Trophoblast cell (in vitro differentiated cells and primary cell): ENCODE measurements around the gene TEAD1.

Source experiments
- DNase-seq, 2 donors: peaks; one replicate each; pipeline ENCODE4 v3.0.0-alpha.2; 2016
- H2AFZ ChIP-seq: 2 replicates; pipeline ENCODE4 v1.6.1; 2013; ENCODE audit warnings: low read length, moderate library complexity, mild to moderate bottlenecking; ENCODE audit not compliant: insufficient read depth, poor library complexity
- H2AK5ac ChIP-seq: 2 replicates; pipeline ENCODE4 v1.6.1; 2013; ENCODE audit warnings: mild to moderate bottlenecking, low read length
- H2BK120ac ChIP-seq: 2 replicates; pipeline ENCODE4 v1.6.1; 2013; ENCODE audit warnings: low read length, mild to moderate bottlenecking, moderate library complexity; ENCODE audit not compliant: insufficient read depth, poor library complexity
- H2BK12ac ChIP-seq: 2 replicates; pipeline ENCODE4 v1.6.1; 2013; ENCODE audit warnings: mild to moderate bottlenecking, low read length, moderate library complexity
- H2BK5ac ChIP-seq: 2 replicates; pipeline ENCODE4 v1.6.1; 2013; ENCODE audit warnings: low read length, low read depth, moderate library complexity, mild to moderate bottlenecking; ENCODE audit not compliant: poor library complexity
- H3K14ac ChIP-seq: 2 replicates; pipeline ENCODE4 v1.6.1; 2013; ENCODE audit warnings: mild to moderate bottlenecking, low read length
- H3K18ac ChIP-seq: 2 replicates; pipeline ENCODE4 v1.6.1; 2013; ENCODE audit warnings: mild to moderate bottlenecking, low read length
- H3K23ac ChIP-seq: 2 replicates; pipeline ENCODE4 v1.6.1; 2013; ENCODE audit warnings: low read length
- H3K27ac ChIP-seq: 2 replicates; pipeline ENCODE4 v1.5.1; 2013; ENCODE audit warnings: low read depth, mild to moderate bottlenecking, inconsistent platforms, low read length, moderate library complexity
- H3K27me3 ChIP-seq: 2 replicates; pipeline ENCODE4 v1.6.1; 2013; ENCODE audit warnings: inconsistent platforms, mild to moderate bottlenecking, low read length, moderate library complexity; ENCODE audit not compliant: insufficient read depth
- H3K36me3 ChIP-seq, 2 experiments: 1 replicate in 1 of 2; 2 replicates in 1 of 2; pipeline ENCODE4 v1.6.1; 2013; ENCODE audit warnings: low read length in 2 of 2, mild to moderate bottlenecking in 2 of 2, moderate library complexity in 1 of 2; ENCODE audit not compliant: insufficient read depth in 2 of 2, control insufficient read depth in 1 of 2
- H3K4ac ChIP-seq: 2 replicates; pipeline ENCODE4 v1.6.1; 2013; ENCODE audit warnings: low read depth, mild to moderate bottlenecking, low read length, moderate library complexity
- H3K4me1 ChIP-seq, 2 experiments: 1 replicate in 1 of 2; 2 replicates in 1 of 2; pipeline ENCODE4 v1.6.1; 2013; ENCODE audit warnings: low read length in 2 of 2, mild to moderate bottlenecking in 2 of 2, moderate library complexity in 1 of 2; ENCODE audit not compliant: insufficient read depth in 2 of 2, control insufficient read depth in 1 of 2
- H3K4me2 ChIP-seq: 2 replicates; pipeline ENCODE4 v1.6.1; 2013; ENCODE audit warnings: inconsistent platforms, mild to moderate bottlenecking, low read length, moderate library complexity
- H3K4me3 ChIP-seq: 2 replicates; pipeline ENCODE4 v1.5.1; 2013; ENCODE audit warnings: mild to moderate bottlenecking, low read depth, low read length, inconsistent platforms
- H3K79me1 ChIP-seq: one replicate; pipeline ENCODE4 v1.6.1; 2013; ENCODE audit warnings: low read length
- H3K79me2 ChIP-seq: 2 replicates; pipeline ENCODE4 v1.6.1; 2013; ENCODE audit warnings: low read length, mild to moderate bottlenecking; ENCODE audit not compliant: control insufficient read depth, insufficient read depth, poor library complexity
- H3K9ac ChIP-seq: 2 replicates; pipeline ENCODE4 v1.6.1; 2013; ENCODE audit warnings: mild to moderate bottlenecking, low read length
- H3K9me3 ChIP-seq: 2 replicates; pipeline ENCODE4 v1.6.1; 2013; ENCODE audit warnings: low read depth, mild to moderate bottlenecking, control low read depth, inconsistent platforms, low read length; ENCODE audit not compliant: insufficient read depth
- H4K12ac ChIP-seq: 2 replicates; pipeline ENCODE4 v1.6.1; 2013; ENCODE audit warnings: low read depth, mild to moderate bottlenecking, low read length, moderate library complexity
- H4K8ac ChIP-seq: 2 replicates; pipeline ENCODE4 v1.6.1; 2013; ENCODE audit warnings: low read depth, mild to moderate bottlenecking, low read length, moderate library complexity
- H4K91ac ChIP-seq: one replicate; pipeline ENCODE4 v1.6.1; 2013; ENCODE audit warnings: low read depth, mild to moderate bottlenecking, low read length, moderate library complexity
- WGBS: extraction: QIAGEN DNeasy Blood & Tissue Kit; methylation state at CpG from one replicate; pipeline ENCODE4 v1.1.7; 2013; ENCODE audit warnings: missing lambda C conversion rate; ENCODE audit not compliant: insufficient read length, insufficient coverage; ENCODE audit errors: extremely low coverage; 5-methylcytosine and 5-hydroxymethylcytosine counted together

The TEAD1 gene

GRCh38 chr11:12778240-12778905, 104.2 kb downstream of the TEAD1 start:
- H3K14ac ChIP-seq: no peak overlapping the region
- no peaks in the 10 kb centered on the region for H3K9me3 ChIP-seq
- H2BK12ac ChIP-seq: no peak overlapping the region
- H3K79me2 ChIP-seq: peaks cover 14% of the 10 kb centered on the region
- H2AFZ ChIP-seq: no peak overlapping the region
- WGBS: no CpG with 5 or more reads among the region's 2 CpGs
- H3K4me1 ChIP-seq: peaks cover 3% of the 10 kb centered on the region in 2 experiments
- H3K27ac ChIP-seq: no peak overlapping the region
- no peak overlapping the region for H3K18ac ChIP-seq
- no peak overlapping the region for H2BK120ac ChIP-seq
- DNase-seq: no peak
- H3K4ac ChIP-seq: no peak overlapping the region
- no peak overlapping the region for H3K23ac ChIP-seq
- H4K91ac ChIP-seq: no peak overlapping the region
- no peak overlapping the region for H3K4me3 ChIP-seq
- no peak overlapping the region for H4K12ac ChIP-seq
- H3K79me1 ChIP-seq: no peaks in the 10 kb centered on the region
- H2BK5ac ChIP-seq: no peak overlapping the region
- no peak overlapping the region for H3K4me2 ChIP-seq
- H3K9ac ChIP-seq: no peak overlapping the region
- H3K27me3 ChIP-seq: no peaks in the 10 kb centered on the region
- no peak overlapping the region for H4K8ac ChIP-seq
- no peak overlapping the region for H2AK5ac ChIP-seq
- H3K36me3 ChIP-seq: peaks cover 4% of the 10 kb centered on the region in 2 experiments

GRCh38 chr11:12783765-12784164, 109.5 kb downstream of the TEAD1 start:
- H3K4me3 ChIP-seq: no peak overlapping the region
- no peak for DNase-seq
- H3K27ac ChIP-seq: no peak overlapping the region
- H3K36me3 ChIP-seq: peaks cover 2 to 7% of the 10 kb centered on the region in 2 experiments
- no peaks in the 10 kb centered on the region for H3K9me3 ChIP-seq
- H3K79me2 ChIP-seq: peaks cover 9% of the 10 kb centered on the region
- H3K18ac ChIP-seq: no peak overlapping the region
- peaks cover 2% of the 10 kb centered on the region for H3K79me1 ChIP-seq
- H3K27me3 ChIP-seq: no peaks in the 10 kb centered on the region
- no peak overlapping the region for H4K12ac ChIP-seq
- no peak overlapping the region for H2BK5ac ChIP-seq
- H4K8ac ChIP-seq: no peak overlapping the region
- H3K9ac ChIP-seq: no peak overlapping the region
- H3K4ac ChIP-seq: peak overlapping the region; percentile 77
- H2AFZ ChIP-seq: no peak overlapping the region
- no peak overlapping the region for H2BK120ac ChIP-seq
- WGBS: no CpG with 5 or more reads among the region's 2 CpGs
- no peak overlapping the region for H4K91ac ChIP-seq
- H2AK5ac ChIP-seq: no peak overlapping the region
- no peak overlapping the region for H3K14ac ChIP-seq
- no peak overlapping the region for H2BK12ac ChIP-seq
- H3K4me1 ChIP-seq: peaks cover 12 to 27% of the 10 kb centered on the region in 2 experiments
- H3K23ac ChIP-seq: no peak overlapping the region
- no peak overlapping the region for H3K4me2 ChIP-seq

- H3K9me3 ChIP-seq: no peaks in the 10 kb centered on the region
- no CpG with 5 or more reads among the region's 3 CpGs for WGBS
- no peak overlapping the region for H2BK12ac ChIP-seq
- peaks cover 2 to 7% of the 10 kb centered on the region in 2 experiments for H3K36me3 ChIP-seq
- DNase-seq: no peak
- no peak overlapping the region for H2AK5ac ChIP-seq
- no peak overlapping the region for H4K91ac ChIP-seq
- peaks cover 7% of the 10 kb centered on the region for H3K79me2 ChIP-seq
- peaks cover 2% of the 10 kb centered on the region for H3K79me1 ChIP-seq
- H3K23ac ChIP-seq: no peak overlapping the region
- H3K9ac ChIP-seq: no peak overlapping the region
- H3K18ac ChIP-seq: no peak overlapping the region
- peak overlapping the region; percentile 61 for H3K4ac ChIP-seq
- H3K27ac ChIP-seq: no peak overlapping the region
- H3K14ac ChIP-seq: no peak overlapping the region
- H4K8ac ChIP-seq: no peak overlapping the region
- H2BK5ac ChIP-seq: no peak overlapping the region
- H3K4me3 ChIP-seq: no peak overlapping the region
- H3K4me1 ChIP-seq: peaks cover 12 to 27% of the 10 kb centered on the region in 2 experiments
- no peak overlapping the region for H2BK120ac ChIP-seq
- H3K27me3 ChIP-seq: no peaks in the 10 kb centered on the region
- H2AFZ ChIP-seq: no peak overlapping the region
- no peak overlapping the region for H4K12ac ChIP-seq
- no peak overlapping the region for H3K4me2 ChIP-seq
These were observed 110.2 kb downstream of the TEAD1 start for GRCh38 chr11:12784445-12784844.

DNA sequence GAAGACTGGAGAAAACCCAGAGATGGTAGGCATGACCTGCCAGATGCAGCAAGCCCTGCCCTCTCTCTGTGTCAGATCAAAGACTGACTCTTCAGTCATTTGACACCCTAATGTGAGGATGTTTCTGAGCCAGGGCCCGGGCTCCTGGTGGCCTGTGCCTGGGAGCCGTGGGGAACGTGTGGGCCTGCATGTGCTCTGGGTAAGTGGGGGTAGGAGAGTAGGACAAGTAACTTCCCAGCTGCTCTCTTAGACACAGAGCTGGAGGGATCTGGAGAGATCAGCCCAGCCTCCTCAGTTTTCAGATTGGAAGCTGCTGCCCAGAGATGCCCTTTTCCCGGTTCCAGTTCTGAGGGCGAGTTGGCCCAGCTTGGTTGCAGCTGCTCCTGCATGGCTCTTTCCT, 110.8 kb downstream of the TEAD1 start:
- H4K12ac ChIP-seq: no peak overlapping the region
- WGBS: no CpG with 5 or more reads among the region's 5 CpGs
- peaks cover 2% of the 10 kb centered on the region for H3K79me1 ChIP-seq
- no peak overlapping the region for H2AK5ac ChIP-seq
- no peak overlapping the region for H2AFZ ChIP-seq
- H3K4me1 ChIP-seq: peaks cover 13 to 27% of the 10 kb centered on the region in 2 experiments
- no peaks in the 10 kb centered on the region for H3K9me3 ChIP-seq
- peak overlapping the region; percentile 42 for H3K18ac ChIP-seq
- no peak overlapping the region for H4K91ac ChIP-seq
- H3K27me3 ChIP-seq: no peaks in the 10 kb centered on the region
- H3K36me3 ChIP-seq: peaks cover 2 to 7% of the 10 kb centered on the region in 2 experiments
- peaks cover 8% of the 10 kb centered on the region for H3K79me2 ChIP-seq
- H3K4me2 ChIP-seq: no peak overlapping the region
- no peak overlapping the region for H2BK12ac ChIP-seq
- DNase-seq: no peak
- H3K4ac ChIP-seq: peak overlapping the region; percentile 61
- no peak overlapping the region for H3K23ac ChIP-seq
- no peak overlapping the region for H3K14ac ChIP-seq
- no peak overlapping the region for H3K27ac ChIP-seq
- no peak overlapping the region for H2BK120ac ChIP-seq
- H3K9ac ChIP-seq: no peak overlapping the region
- H3K4me3 ChIP-seq: no peak overlapping the region
- H2BK5ac ChIP-seq: no peak overlapping the region
- H4K8ac ChIP-seq: no peak overlapping the region
